ENCODE measurements around the gene OR2V2. TPM values are rescaled to one million over a fixed set of nuclear protein-coding genes. Genes with fewer than 3 reads are reported as not detected.

Gene OR2V2
- total and polyA plus RNA-seq, 12 donors: not detected

DNA sequence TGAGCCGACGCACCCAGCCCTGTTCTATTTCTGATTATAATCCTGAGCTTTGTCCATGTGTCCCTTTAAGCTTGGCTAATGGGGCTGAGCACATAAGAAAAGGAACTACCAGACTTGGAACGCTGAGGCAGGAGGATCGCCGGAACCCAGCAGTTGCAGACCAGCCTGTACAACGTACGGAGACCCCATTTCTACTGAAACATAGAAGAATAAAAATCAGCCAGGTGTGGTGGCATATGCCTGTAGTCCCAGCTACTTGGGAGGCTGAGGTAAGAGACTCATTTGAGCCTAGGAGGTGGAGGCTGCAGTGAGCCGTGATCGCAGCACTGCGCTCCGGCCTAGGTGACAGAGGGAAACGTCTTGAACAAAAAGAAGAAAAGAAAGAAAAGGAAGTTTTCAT is 35.3 kb downstream of the OR2V2 start:
- no peaks in the 10 kb centered on the region for H3K36me3 ChIP-seq (replicated peaks in 1 of 2)
- no peaks in the 10 kb centered on the region for H3K9me3 ChIP-seq (replicated peaks in 1 of 3)
- WGBS, 4 donors: 70 to 85% (median 81%) methylated on average over 12 of the region's 12 CpGs
- DNase-seq: no peak
- TF ChIP-seq POLR2A (IDR thresholded peaks at IDR 0.05): no peak
- TF ChIP-seq, protein P1, sequence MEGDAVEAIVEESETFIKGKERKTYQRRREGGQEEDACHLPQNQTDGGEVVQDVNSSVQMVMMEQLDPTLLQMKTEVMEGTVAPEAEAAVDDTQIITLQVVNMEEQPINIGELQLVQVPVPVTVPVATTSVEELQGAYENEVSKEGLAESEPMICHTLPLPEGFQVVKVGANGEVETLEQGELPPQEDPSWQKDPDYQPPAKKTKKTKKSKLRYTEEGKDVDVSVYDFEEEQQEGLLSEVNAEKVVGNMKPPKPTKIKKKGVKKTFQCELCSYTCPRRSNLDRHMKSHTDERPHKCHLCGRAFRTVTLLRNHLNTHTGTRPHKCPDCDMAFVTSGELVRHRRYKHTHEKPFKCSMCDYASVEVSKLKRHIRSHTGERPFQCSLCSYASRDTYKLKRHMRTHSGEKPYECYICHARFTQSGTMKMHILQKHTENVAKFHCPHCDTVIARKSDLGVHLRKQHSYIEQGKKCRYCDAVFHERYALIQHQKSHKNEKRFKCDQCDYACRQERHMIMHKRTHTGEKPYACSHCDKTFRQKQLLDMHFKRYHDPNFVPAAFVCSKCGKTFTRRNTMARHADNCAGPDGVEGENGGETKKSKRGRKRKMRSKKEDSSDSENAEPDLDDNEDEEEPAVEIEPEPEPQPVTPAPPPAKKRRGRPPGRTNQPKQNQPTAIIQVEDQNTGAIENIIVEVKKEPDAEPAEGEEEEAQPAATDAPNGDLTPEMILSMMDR (IDR thresholded peaks at IDR 0.05): no peak
- intact Hi-C loops (cut with DNase I): no loop called here
- no peak overlapping the region for H3K27ac ChIP-seq
- peaks cover 5 to 11% of the 10 kb centered on the region in 2 donors for H3K4me1 ChIP-seq (replicated peaks in 1 of 2)
- no peak overlapping the region for H3K4me3 ChIP-seq
- no peaks in the 10 kb centered on the region for H3K27me3 ChIP-seq

DNA sequence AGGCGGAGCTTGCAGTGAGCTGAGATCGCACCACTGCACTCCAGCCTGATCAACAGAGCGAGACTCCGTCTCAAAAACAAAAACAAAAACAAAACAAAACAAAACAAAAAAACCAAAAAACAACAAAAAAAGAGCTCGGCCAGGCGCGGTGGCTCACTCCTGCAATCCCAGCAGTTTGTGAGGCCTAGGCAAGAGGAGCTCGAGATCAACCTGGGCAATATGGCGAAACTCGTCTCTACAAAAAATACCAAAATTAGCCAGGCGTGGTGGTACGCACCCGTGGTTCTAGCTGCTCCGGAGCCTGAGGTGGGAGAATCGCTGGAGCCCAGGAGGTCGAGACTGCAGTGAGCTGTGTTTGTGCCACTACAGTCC is 37.4 kb downstream of the OR2V2 start:
- Histone ChIP-seq H3K27me3 (no peaks in the 10 kb centered on the region), H3K4me3 (peak overlapping the region in 1 of 4 donors; percentile 68), H3K36me3 (replicated peaks in 1 of 2) (no peaks in the 10 kb centered on the region), H3K9me3 (replicated peaks in 1 of 3) (no peaks in the 10 kb centered on the region), H3K4me1 (replicated peaks in 1 of 2) (peaks cover 11 to 12% of the 10 kb centered on the region in 2 donors), H3K27ac (no peak overlapping the region)
- TF ChIP-seq POLR2A (IDR thresholded peaks at IDR 0.05): no peak
- TF ChIP-seq, protein P1 (IDR thresholded peaks at IDR 0.05): no peak
- intact Hi-C loops (cut with DNase I): loop anchor here (5.0 kb wide), 2 partner anchors 37 to 77 kb away; partner anchors contain the start of genes TRIM41 (in 1 of the 2) and TRIM52 (in 1 of the 2)
- DNase-seq: no peak
- 79 to 88% (median 86%) methylated on average over 16 of the region's 16 CpGs for whole genome bisulfite sequencing, 4 donors

DNA sequence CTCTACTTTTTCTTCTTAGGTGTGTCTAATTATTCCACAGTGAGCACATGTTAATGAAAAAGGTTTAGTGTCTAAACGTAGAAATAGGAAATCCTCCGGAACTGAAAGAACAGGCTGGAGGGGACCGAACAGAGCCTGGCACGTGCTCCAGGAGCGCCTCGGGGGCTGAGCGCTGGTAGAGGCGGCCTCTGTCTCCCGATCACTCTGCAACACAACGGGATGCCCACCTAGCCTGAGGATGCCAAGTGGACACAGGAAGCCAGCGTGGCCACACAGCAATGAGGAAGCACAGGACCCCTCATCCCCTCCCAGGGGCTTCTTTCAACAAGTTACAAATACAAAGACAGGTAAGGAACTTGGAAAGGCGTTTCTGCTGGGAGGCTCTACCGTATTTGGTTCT is 38.2 kb downstream of the OR2V2 start:
- Histone ChIP-seq H3K4me3 (no peak overlapping the region), H3K27me3 (no peaks in the 10 kb centered on the region), H3K27ac (no peak overlapping the region), H3K9me3 (replicated peaks in 1 of 3) (no peaks in the 10 kb centered on the region), H3K36me3 (replicated peaks in 1 of 2) (no peaks in the 10 kb centered on the region), H3K4me1 (replicated peaks in 1 of 2) (peaks cover 15 to 20% of the 10 kb centered on the region in 2 donors)
- 91 to 95% (median 93%) methylated on average over 13 of the region's 13 CpGs for WGBS, 4 donors
- intact Hi-C loops (cut with DNase I): loop anchor here (5.0 kb wide), 2 partner anchors 37 to 77 kb away; partner anchors contain the start of genes TRIM41 (in 1 of the 2) and TRIM52 (in 1 of the 2)
- no peak for TF ChIP-seq POLR2A (IDR thresholded peaks at IDR 0.05)
- TF ChIP-seq, protein P1 (IDR thresholded peaks at IDR 0.05): no peak
- no peak for DNase-seq

DNA sequence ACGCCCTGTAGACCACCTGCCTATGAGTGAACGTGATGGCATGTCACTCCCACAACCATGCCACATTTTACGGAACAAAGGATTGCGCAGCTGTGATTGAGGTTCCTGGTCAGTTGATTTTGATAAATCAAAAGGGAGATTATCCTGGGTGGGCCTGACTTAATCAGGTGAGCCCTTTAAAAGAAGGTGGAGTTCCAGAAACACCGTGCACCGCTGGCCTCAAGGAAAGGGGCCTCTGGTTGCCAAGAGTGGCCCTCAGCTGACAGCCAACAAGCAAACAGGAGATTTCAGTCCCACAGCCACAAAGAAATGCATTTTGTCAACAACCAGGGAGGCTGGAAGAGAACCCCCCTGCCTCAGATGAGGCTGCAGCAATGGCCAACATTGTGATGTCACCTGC is 38.6 kb downstream of the OR2V2 start:
- DNase-seq: no peak
- WGBS, 4 donors: 85 to 91% (median 87%) methylated on average over 5 to 6 of the region's 6 CpGs
- Histone ChIP-seq H3K9me3 (replicated peaks in 1 of 3) (no peaks in the 10 kb centered on the region), H3K4me1 (replicated peaks in 1 of 2) (peaks cover 20 to 22% of the 10 kb centered on the region in 2 donors), H3K27me3 (no peaks in the 10 kb centered on the region), H3K27ac (no peak overlapping the region), H3K36me3 (replicated peaks in 1 of 2) (no peaks in the 10 kb centered on the region), H3K4me3 (no peak overlapping the region)
- TF ChIP-seq, protein P1 (IDR thresholded peaks at IDR 0.05): no peak
- no peak for TF ChIP-seq POLR2A (IDR thresholded peaks at IDR 0.05)
- intact Hi-C loops (cut with DNase I): loop anchor here (2.0 to 5.0 kb wide), 3 partner anchors 36 to 76 kb away; partner anchors contain the start of genes TRIM41 (in 2 of the 2) and TRIM52 (in 1 of the 2)
